ENCODE measurements around the gene SKOR2.
"Not testable (repeated sequence)": the region's sequence is repeated elsewhere in the genome, so short reads cannot be mapped to it uniquely, and the experiment has no call there.

The SKOR2 gene

GRCh38 chr18:47254341-47254939 is 3.0 kb upstream of the SKOR2 start:
- FAIRE-seq: no peak

DNA sequence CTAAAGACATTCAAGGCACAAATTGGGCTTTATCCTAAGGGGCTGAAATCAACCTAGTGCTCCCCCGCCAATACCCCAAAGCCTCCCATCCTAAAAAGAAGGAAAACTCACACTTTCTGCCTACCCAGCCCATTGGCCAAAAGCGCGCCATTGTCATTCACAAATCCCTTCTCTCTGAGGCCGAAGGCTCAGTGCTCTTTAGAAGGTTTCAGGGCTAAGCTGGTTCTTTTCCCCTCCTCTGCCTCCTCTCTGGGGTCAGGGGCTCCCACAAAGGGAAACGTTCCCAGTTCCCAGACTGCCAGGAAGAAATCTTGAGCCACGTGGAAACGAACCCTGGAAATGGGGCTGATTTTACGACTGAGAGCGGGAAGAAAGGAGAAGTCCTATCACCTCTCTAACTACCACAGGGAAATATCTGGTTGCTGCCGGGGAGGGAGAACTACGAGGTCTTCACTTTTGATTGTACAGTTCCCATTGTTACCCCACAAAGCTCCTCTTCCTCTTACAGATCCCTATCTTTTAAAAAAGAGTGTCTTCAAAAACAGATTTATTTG is 1.7 kb upstream of the SKOR2 start:
- no peak for FAIRE-seq

DNA sequence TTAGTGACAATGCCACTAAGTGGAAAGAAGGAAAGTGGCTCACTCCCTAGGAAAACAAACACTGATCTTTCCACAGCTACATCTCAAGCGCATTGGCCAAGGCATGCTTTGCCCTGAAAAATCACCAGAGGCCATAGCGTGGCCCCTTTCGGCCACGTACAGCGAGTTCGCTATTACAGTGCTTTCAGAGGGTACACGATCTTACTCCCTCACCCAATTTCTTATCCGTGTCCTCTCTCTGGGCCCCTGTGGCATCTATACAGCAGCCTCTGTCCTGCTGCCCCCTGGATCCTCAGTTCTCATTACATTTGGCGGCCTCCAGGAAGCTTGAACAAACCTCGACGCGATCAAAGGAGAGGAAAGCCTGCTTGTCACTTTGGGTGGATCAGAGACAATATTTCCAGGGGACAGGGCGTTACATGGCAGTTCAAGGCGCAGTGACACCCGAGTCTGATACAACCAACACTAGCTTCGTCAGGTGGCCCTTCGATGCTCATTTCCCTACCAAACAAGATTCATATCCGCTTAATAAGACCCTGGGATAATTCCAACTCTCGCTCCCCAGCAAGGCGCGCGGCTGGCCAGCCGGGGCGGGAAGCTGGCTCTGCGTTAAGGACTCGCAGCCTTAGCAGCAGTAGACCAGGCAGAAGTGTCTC is 941 bp downstream of the SKOR2 start:
- no peak for FAIRE-seq

- no peak for FAIRE-seq
Observed at GRCh38 chr18:47249314-47249981, 2.0 kb downstream of the SKOR2 start.

DNA sequence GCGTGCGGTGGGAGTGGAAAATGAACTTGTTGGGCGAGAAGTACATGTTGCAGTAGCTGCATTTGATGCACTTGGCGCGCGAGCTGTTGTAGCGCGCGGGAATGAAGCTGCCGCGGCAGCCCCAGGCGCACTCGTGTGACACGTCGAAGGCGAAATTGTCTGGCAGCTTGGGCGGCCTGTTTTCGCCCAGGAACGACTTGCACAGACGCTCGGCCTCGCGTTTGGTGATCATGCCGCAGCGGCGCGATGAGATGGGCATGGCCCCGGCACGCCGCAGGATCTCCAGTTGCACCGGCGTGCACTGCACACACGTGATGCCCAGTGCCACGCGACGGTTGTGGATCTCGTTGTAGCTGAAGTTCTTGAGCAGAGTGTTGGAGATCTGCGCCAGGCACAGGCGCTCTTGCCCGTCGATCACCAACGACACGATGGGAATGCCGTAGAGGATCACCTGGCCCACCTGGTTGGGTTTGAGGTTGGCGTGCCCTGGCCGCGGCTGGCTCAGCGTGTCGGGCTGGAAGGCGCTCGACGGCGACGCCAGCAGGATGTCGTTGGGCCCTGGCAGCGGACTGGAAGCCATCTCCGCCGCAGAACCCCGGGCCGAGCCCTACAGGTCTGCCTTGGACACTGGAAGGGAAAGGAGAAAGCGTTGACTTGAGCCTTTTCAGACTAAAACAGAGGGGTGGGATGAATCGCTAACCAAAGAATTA is 2.7 kb downstream of the SKOR2 start:
- no peak for FAIRE-seq

- no peak for FAIRE-seq
Observed at GRCh38 chr18:47248115-47248603, 3.3 kb downstream of the SKOR2 start.

GRCh38 chr18:47247416-47248114 is 3.9 kb downstream of the SKOR2 start:
- FAIRE-seq: no peak

DNA sequence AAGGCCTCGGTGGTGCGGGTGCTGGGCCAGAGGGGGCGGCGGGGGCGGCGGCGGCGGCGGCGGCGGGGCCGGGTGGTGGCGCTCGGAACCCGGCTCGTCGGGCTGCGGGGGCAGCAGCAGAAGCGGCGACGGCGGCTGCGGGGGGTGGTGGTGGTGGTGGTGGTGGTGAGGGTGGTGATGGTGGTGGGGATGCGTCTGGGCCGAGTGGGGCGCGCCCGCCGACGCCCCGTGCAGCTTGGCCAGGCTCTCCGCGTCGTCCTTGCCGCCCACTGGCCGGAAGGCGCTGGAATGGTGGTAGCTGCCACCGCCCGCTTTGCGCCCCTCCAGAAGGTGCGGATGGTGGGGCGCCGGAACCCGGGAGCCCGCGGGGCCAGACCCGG is 4.4 kb downstream of the SKOR2 start:
- no peak for FAIRE-seq

- FAIRE-seq: no peak
Observed at GRCh38 chr18:47246027-47246971, 5.2 kb downstream of the SKOR2 start.

GRCh38 chr18:47244086-47244485 is 7.4 kb downstream of the SKOR2 start:
- FAIRE-seq: no peak

DNA sequence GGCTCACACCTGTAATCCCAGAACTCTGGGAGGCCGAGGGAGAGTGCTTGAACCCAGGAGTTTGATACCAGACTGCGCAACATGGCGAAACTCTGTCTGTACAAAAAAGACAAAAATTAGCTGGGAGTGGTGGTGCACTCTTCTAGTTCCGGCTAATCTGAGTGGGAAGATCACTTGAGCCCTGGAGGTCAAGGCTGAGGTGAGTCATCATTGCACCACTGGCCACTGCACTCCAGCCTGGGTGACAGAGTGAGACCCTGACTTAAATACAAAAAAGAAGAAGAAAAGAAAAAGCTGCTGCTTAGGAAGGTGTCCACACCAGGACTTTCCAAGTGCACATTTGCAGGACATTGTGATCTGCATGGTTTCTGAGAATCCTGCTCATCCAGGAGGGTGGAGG is 16.4 kb downstream of the SKOR2 start:
- no peak for FAIRE-seq

DNA sequence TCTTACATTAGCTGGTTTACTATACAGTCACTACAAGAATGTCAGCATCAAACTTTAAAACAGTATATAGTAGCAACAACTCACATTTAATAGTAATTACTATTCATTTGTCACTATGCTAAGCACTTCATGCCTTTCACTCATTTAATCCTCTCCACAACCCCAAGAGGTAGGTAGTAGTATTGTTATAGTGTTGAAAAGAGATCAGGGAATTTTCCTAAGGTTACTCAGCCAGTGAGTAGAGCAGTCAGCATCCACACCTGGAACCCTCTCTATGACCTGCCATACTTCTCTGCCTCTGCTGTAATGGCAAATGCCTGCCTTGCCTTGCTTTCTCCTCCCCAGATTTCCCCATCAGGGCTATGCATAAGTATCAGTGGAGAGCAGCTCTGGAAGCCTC is 24.8 kb downstream of the SKOR2 start:
- FAIRE-seq: no peak

DNA sequence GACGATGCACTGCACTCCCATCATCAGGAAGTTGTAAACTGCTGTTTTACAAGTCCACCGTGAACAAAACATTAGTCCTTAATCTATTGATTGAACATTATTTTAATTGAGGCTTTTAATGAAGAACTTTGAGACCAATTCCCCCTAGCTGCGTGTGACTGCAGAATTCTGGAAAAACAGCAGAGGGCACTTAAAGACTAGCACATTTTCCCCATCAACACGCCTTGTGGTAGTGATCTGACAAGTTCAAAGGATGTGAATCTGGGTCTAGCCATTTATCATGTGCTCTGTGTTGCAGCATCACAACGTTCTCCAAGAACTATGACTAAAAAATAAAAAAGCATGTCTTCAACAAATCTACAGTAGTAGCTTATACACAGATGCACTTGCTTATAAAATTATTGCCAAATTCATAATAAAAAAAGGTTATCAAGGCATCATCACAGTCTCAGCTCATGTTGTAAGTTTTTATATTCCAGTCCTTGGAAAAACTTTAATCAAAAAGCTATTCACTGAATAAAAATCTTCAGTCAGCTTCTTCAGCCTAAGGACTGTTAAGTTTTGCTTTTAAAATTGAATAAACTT is 35.8 kb downstream of the SKOR2 start:
- FAIRE-seq: no peak

GRCh38 chr18:47209171-47209570 is 42.3 kb downstream of the SKOR2 start:
- no peak for FAIRE-seq

DNA sequence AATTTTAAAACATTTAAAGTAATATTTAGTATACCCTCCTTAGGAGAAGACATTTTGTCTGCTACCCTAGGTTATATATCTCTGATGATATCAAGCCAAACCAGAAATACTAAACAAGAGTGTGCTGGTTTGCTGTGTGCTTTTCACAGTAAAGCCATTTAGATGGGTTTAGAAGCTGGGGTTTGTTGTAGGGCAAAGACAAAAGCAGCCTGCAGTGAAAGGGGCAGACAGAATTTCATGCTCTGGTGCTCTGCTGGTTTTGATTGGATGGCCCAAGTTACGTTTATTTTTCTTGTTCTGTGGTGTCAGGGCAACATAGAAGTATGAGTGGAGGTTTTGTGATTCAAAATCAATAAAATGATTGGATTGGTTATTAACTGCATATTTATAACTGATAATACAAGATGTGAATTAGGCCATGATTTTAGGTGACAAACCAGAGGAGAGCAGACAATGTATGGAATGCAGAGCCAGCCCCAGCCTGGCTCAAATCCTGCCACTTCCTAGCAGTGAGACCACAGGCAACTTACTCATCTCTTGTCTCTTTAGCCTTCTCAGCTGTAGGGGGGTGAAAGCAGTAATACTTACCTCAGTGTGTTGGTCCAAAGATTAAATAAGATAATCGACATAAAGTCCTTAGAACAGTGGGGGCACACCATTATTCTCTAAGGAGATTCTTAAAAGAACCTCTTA is 44.4 kb downstream of the SKOR2 start:
- FAIRE-seq: no peak

DNA sequence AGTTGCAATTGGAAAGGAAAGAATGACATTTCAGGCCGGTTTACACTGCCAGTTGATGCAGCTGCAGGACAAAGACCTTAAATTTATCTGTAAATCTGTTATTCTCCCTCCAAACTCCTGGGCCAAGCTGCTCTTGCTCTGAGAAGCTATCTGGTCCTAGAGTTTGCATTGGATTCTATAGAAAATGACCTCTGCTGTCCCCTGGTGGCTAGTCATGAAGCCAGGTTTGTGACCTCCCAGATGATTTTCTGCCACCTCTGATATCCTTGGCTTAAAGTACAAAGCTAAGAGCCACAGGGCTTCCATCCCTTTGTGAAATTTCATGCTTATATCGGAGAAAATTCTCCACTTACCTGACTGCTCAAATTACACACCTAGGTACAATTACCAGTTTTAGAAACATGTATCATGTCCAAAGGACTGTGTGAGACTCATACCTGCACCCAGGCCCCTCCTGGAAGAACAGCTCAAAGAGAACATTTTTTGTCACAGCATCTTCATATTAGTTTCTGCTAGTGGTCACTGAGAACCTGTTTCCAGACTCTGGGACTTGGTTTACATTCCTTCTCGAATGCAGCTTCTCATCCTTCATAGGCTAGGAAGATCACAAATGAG is 46.4 kb downstream of the SKOR2 start:
- FAIRE-seq: no peak

DNA sequence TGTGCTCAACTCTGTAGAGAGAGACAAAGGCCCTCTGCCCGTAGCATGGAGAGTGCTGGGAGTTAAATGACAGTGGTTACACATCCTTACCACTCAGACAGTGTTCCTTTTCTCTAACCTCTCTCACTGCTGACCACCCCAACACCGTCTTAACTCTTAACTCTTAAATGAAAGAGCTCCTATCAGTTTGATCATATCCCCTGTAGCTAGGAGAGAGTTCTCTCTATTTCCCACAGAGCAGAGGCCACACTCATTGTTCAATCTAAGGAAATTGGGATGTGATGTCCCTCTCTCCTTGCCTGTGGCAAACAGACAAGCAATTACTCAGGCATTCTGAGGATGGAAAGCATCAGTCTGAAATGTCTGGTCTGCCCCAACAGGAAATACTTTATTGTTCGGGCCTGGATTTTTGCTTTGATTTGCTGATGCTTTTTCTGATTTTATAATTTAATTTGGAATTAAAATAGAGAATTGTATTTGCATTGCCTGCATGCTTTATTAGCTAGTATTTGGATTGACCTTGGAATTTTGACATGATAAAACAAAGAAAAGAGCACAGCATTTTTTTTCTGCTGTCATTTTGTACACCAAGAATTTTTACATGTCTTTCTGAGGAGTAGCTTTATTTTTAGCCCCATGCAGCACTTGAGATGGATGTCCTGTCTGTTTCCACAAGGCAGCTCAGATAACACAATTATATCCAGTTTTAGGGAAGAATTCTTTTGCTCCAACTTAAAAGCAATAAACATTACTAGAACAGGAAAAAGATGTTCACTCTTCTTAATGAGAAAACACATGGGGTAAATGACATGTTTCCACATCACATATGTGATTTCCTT is 47.6 kb downstream of the SKOR2 start:
- FAIRE-seq: no peak

DNA sequence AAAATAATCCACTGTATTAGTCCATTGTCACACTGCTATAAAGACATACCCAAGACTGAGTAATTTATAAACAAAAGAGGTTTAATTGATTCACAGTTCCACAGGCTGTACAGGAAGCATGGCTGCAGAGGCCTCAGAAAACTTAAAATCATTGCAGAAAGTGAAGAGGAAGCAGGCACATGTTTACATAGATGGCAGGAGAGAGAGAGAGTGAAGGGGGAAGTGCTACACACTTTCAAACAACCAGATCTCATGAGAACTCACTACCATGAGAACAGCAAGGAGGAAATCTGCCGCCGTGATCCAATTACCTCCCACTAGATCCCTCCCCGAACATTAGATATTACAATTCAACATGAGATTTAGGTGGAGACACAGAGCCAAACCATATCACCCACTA is 55.5 kb downstream of the SKOR2 start:
- FAIRE-seq: not testable (repeated sequence)

DNA sequence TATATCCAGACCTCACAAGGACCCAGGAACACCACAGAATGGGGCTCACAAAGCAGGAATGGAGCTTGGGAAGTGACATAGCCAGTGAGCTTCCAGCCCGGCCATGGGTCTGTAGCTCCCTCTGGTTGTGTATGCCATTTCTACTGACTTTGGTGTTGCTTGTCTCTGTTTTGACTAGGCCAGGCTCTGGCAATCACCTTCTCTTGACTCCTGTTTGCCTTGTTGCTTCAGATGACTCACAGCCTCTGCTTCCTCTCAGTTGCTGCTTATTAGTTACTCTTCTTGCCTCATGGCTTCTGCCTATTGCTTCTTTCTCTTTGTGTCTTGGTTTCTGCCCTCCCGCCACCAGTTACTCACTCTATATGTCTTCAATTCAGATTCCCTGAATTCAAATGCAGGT is 59.5 kb downstream of the SKOR2 start:
- no peak for FAIRE-seq

All from TTC549 (cell line).